ENCODE results near the gene MTCP1. TPM values are rescaled to one million over a fixed set of nuclear protein-coding genes. Genes with fewer than 3 reads are reported as not detected.

Gene MTCP1
- total and polyA plus RNA-seq, 10 of the 15 experiments (the other 5 are each of a cell fraction or from before 2014, with no cell fraction given) = 16.6 to 74.0 (median 30.9) TPM

DNA sequence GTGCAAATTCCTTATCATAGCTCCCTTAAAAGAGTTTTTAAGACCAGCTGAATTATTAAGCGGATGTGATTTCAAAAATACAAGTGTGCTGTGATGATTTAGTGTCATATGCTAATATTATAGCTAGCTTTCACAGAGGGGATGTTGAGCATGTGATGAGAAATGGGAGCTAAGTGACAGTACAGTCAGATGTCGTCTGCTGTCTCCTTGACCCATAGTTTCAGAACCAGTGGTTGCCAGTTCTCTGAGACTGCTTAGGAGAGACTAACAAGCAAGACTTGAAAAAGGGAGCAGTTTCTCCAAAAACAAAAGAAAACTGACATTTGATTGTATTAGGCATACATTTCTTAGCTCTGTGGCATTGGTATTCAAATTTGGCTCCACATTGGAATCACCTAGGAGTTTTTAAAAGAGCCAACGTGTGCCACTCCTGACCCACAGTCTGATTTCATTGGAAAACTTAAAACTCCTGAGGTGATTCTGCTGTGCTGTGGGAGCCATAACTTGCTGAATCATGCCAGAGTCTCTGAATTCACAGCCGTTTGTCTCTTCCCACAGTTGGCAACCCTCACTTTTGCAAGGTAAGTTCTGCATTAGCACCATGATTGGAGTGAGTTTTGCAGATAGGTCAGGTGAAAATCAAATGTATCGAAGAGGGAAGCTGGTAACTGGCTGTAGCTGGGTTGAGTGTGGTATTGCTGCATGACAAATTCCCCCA is 24.0 kb downstream of the MTCP1 start (continued):
- TF ChIP-seq BHLHE40 (IDR thresholded peaks at IDR 0.05; ENCODE audit: borderline replicate concordance in 1 of 2, low read depth in 2 of 2, low read length in 1 of 2) = no peak
- TF ChIP-seq, protein P1, sequence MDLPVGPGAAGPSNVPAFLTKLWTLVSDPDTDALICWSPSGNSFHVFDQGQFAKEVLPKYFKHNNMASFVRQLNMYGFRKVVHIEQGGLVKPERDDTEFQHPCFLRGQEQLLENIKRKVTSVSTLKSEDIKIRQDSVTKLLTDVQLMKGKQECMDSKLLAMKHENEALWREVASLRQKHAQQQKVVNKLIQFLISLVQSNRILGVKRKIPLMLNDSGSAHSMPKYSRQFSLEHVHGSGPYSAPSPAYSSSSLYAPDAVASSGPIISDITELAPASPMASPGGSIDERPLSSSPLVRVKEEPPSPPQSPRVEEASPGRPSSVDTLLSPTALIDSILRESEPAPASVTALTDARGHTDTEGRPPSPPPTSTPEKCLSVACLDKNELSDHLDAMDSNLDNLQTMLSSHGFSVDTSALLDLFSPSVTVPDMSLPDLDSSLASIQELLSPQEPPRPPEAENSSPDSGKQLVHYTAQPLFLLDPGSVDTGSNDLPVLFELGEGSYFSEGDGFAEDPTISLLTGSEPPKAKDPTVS (IDR thresholded peaks at IDR 0.05; ENCODE audit: low read depth, low read length) = no peak
- no peak for TF ChIP-seq POU2F2 (IDR thresholded peaks at IDR 0.05; ENCODE audit: borderline replicate concordance, low read depth, low read length)
- TF ChIP-seq, protein P2, sequence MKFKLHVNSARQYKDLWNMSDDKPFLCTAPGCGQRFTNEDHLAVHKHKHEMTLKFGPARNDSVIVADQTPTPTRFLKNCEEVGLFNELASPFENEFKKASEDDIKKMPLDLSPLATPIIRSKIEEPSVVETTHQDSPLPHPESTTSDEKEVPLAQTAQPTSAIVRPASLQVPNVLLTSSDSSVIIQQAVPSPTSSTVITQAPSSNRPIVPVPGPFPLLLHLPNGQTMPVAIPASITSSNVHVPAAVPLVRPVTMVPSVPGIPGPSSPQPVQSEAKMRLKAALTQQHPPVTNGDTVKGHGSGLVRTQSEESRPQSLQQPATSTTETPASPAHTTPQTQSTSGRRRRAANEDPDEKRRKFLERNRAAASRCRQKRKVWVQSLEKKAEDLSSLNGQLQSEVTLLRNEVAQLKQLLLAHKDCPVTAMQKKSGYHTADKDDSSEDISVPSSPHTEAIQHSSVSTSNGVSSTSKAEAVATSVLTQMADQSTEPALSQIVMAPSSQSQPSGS (IDR thresholded peaks at IDR 0.05; ENCODE audit: low read length) = no peak
- TF ChIP-seq, protein P3, sequence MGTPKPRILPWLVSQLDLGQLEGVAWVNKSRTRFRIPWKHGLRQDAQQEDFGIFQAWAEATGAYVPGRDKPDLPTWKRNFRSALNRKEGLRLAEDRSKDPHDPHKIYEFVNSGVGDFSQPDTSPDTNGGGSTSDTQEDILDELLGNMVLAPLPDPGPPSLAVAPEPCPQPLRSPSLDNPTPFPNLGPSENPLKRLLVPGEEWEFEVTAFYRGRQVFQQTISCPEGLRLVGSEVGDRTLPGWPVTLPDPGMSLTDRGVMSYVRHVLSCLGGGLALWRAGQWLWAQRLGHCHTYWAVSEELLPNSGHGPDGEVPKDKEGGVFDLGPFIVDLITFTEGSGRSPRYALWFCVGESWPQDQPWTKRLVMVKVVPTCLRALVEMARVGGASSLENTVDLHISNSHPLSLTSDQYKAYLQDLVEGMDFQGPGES (IDR thresholded peaks at IDR 0.05) = no peak
- TF ChIP-seq, protein P4, sequence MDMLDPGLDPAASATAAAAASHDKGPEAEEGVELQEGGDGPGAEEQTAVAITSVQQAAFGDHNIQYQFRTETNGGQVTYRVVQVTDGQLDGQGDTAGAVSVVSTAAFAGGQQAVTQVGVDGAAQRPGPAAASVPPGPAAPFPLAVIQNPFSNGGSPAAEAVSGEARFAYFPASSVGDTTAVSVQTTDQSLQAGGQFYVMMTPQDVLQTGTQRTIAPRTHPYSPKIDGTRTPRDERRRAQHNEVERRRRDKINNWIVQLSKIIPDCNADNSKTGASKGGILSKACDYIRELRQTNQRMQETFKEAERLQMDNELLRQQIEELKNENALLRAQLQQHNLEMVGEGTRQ (IDR thresholded peaks at IDR 0.05; ENCODE audit: borderline replicate concordance, low read depth, low read length) = no peak
- TF ChIP-seq MYC (IDR thresholded peaks at IDR 0.05; ENCODE audit: insufficient read depth, insufficient read length, insufficient replicate concordance, low read length, severe bottlenecking) = no peak
- no peak for TF ChIP-seq DPF2 (IDR thresholded peaks at IDR 0.05)
- no peak for TF ChIP-seq NBN (IDR thresholded peaks at IDR 0.05)

Data from GM12878 (cell line).